C4-2B (cell line): Measurements from ENCODE around the gene NOL7.

Experiments used
- CTCF ChIP-seq: fragments of 450-650 bp; conservative IDR thresholded peaks from 2 replicates; pipeline ENCODE4 v1.5.1; 2017; ENCODE audit warnings: mild to moderate bottlenecking
- ZFX ChIP-seq: fragments of 450-650 bp; IDR thresholded peaks from 2 replicates; pipeline ENCODE4 v1.6.1; 2017

GRCh38 chr6:13590574-13591153 is 24.5 kb upstream of the NOL7 start:
- TF ChIP-seq CTCF: no peak
- TF ChIP-seq ZFX: no peak
